ENCODE measurements around the gene NIPBL. TPM values are rescaled to one million over a fixed set of nuclear protein-coding genes. Genes with fewer than 3 reads are reported as not detected.
"Not testable (repeated sequence)": the region's sequence is repeated elsewhere in the genome, so short reads cannot be mapped to it uniquely, and the experiment has no call there.

Gene NIPBL
- total RNA-seq, 1 experiment from 2014 or later: 48.1 TPM

DNA sequence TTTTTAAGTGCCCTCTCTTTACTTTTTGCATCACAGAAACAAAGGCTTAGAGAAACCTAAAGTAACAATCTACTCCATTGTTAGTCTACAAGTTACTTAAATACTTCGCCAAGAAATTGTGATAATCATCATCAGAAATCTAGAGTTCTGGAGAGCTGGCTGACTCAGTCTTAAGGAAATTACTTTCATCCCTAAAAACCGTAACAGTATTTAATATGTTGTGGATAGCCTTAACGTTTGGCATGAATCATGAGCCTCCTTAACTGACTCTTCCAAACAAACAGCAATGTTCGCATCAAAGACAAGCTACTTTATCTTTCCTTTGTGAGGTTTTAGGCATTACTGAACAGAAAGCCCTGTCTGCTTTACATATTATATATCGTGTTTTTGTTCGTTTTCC, 128.7 kb downstream of the NIPBL start:
- H3K4me1 ChIP-seq: peaks cover 19% of the 10 kb centered on the region
- Mint-ChIP-seq H3K4me1 (ENCODE audit: low read depth, unreplicated experiment) (peaks cover 13% of the 10 kb centered on the region), H3K27me3 (ENCODE audit: insufficient read depth, unreplicated experiment) (no peaks in the 10 kb centered on the region), H3K4me3 (ENCODE audit: unreplicated experiment) (no peak overlapping the region), H3K9me3 (ENCODE audit: unreplicated experiment) (no peaks in the 10 kb centered on the region), H3K36me3 (ENCODE audit: insufficient read depth, unreplicated experiment) (peaks cover 19% of the 10 kb centered on the region), H3K27ac (ENCODE audit: unreplicated experiment) (no peak overlapping the region)
- ChIA-PET CTCF (interaction anchor here (0.7 kb wide), 1 partner anchor 276 kb away, joined by 4 read pairs; no protein-coding TSS in a partner anchor), POLR2A (no interaction called here)
- H3K9me3 ChIP-seq: no peaks in the 10 kb centered on the region
- no TSS peak for BruUV-seq (replicated peaks)
- H3K4me3 ChIP-seq (ENCODE audit: low read depth, low read length): no peak overlapping the region
- no peaks in the 10 kb centered on the region for H3K27me3 ChIP-seq (replicated peaks; ENCODE audit: control insufficient read depth, insufficient read depth, low read length)
- no peak for DNase-seq
- no peaks in the 10 kb centered on the region; the same call in 1 of the 2 replicates for H3K36me3 ChIP-seq (ENCODE audit: control insufficient read depth, insufficient read depth, low read length)
- TF ChIP-seq, protein P1, sequence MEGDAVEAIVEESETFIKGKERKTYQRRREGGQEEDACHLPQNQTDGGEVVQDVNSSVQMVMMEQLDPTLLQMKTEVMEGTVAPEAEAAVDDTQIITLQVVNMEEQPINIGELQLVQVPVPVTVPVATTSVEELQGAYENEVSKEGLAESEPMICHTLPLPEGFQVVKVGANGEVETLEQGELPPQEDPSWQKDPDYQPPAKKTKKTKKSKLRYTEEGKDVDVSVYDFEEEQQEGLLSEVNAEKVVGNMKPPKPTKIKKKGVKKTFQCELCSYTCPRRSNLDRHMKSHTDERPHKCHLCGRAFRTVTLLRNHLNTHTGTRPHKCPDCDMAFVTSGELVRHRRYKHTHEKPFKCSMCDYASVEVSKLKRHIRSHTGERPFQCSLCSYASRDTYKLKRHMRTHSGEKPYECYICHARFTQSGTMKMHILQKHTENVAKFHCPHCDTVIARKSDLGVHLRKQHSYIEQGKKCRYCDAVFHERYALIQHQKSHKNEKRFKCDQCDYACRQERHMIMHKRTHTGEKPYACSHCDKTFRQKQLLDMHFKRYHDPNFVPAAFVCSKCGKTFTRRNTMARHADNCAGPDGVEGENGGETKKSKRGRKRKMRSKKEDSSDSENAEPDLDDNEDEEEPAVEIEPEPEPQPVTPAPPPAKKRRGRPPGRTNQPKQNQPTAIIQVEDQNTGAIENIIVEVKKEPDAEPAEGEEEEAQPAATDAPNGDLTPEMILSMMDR (IDR thresholded peaks at IDR 0.05; ENCODE audit: insufficient read depth in 1 of 2, low read depth in 1 of 2, low read length in 1 of 2, severe bottlenecking in 1 of 2, unreplicated experiment in 1 of 2): no peak
- intact Hi-C loops (cut with micrococcal nuclease; ENCODE audit: unreplicated experiment): no loop called here

DNA sequence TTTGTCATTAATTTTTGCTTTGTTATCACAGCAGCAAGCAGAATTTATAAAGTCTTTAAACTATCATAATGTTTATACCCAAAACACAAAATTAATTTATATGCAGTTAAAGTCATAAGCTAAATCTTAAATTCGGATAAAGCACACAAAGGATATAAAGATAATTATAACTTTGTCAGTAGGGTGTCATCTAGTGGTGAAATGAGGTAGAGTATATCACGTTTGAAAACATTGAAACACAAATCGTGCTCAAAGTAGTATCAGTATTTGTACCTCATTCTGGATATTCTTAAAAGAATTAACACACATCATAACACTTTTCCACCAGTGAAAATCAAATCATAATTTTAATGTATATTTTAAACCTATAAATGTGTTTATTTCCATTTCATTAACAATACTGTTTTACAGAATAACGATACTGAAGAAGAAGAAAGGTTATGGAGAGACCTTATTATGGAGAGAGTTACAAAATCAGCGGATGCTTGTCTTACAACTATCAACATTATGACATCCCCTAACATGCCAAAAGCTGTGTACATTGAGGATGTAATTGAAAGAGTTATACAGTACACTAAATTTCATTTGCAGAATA, 129.5 kb downstream of the NIPBL start:
- no peak overlapping the region for H3K4me3 Mint-ChIP-seq (ENCODE audit: unreplicated experiment)
- DNase-seq: no peak
- BruUV-seq (replicated peaks): no TSS peak
- H3K27me3 Mint-ChIP-seq (ENCODE audit: insufficient read depth, unreplicated experiment): no peaks in the 10 kb centered on the region
- H3K4me3 ChIP-seq (ENCODE audit: low read depth, low read length): no peak overlapping the region
- no peaks in the 10 kb centered on the region for H3K9me3 Mint-ChIP-seq (ENCODE audit: unreplicated experiment)
- intact Hi-C loops (cut with micrococcal nuclease; ENCODE audit: unreplicated experiment): no loop called here
- H3K4me1 Mint-ChIP-seq (ENCODE audit: low read depth, unreplicated experiment): peaks cover 11% of the 10 kb centered on the region
- H3K36me3 Mint-ChIP-seq (ENCODE audit: insufficient read depth, unreplicated experiment): peaks cover 23% of the 10 kb centered on the region
- no peaks in the 10 kb centered on the region for H3K27me3 ChIP-seq (replicated peaks; ENCODE audit: control insufficient read depth, insufficient read depth, low read length)
- H3K36me3 ChIP-seq (ENCODE audit: control insufficient read depth, insufficient read depth, low read length): no peaks in the 10 kb centered on the region; the same call in 1 of the 2 replicates
- TF ChIP-seq, protein P1 (IDR thresholded peaks at IDR 0.05; ENCODE audit: insufficient read depth in 1 of 2, low read depth in 1 of 2, low read length in 1 of 2, severe bottlenecking in 1 of 2, unreplicated experiment in 1 of 2): peak; percentile 45 to 63
- peaks cover 14% of the 10 kb centered on the region for H3K4me1 ChIP-seq
- no peak overlapping the region for H3K27ac Mint-ChIP-seq (ENCODE audit: unreplicated experiment)
- H3K9me3 ChIP-seq: no peaks in the 10 kb centered on the region
- POLR2A ChIA-PET: no interaction called here
- CTCF ChIA-PET: interaction anchor here (0.7 kb wide), 1 partner anchor 277 kb away, joined by 4 read pairs; no protein-coding TSS in a partner anchor

DNA sequence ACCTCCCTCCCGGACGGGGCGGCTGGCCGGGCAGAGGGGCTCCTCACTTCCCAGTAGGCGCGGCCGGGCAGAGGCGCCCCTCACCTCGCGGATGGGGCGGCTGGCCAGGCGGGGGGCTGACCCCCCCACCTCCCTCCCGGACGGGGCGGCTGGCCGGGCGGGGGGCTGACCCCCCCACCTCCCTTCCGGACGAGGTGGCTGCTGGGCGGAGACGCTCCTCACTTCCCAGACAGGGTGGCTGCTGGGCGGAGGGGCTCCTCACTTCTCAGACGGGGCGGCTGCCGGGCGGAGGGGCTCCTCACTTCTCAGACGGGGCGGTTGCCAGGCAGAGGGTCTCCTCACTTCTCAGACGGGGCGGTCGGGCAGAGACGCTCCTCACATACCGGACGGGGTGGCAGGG, 136.6 kb downstream of the NIPBL start:
- H3K9me3 Mint-ChIP-seq (ENCODE audit: unreplicated experiment); H3K4me1 Mint-ChIP-seq (ENCODE audit: low read depth, unreplicated experiment); H3K27me3 ChIP-seq (replicated peaks; ENCODE audit: control insufficient read depth, insufficient read depth, low read length); CTCF ChIA-PET; H3K27ac Mint-ChIP-seq (ENCODE audit: unreplicated experiment); intact Hi-C loops (cut with micrococcal nuclease; ENCODE audit: unreplicated experiment); DNase-seq; H3K27me3 Mint-ChIP-seq (ENCODE audit: insufficient read depth, unreplicated experiment); H3K9me3 ChIP-seq; H3K36me3 ChIP-seq (ENCODE audit: control insufficient read depth, insufficient read depth, low read length); BruUV-seq (replicated peaks); POLR2A ChIA-PET; H3K4me3 Mint-ChIP-seq (ENCODE audit: unreplicated experiment); H3K4me3 ChIP-seq (ENCODE audit: low read depth, low read length); H3K4me1 ChIP-seq: not testable (repeated sequence)
- H3K36me3 Mint-ChIP-seq (ENCODE audit: insufficient read depth, unreplicated experiment): peaks cover 41% of the 10 kb centered on the region

Measured in Caco-2 (cell line).